Endodermal cell (in vitro differentiated cells): ENCODE results near the gene C14orf180. TPM values are rescaled to one million over a fixed set of nuclear protein-coding genes. Genes with fewer than 3 reads are reported as not detected.
A peak's percentile ranks its signal among the peaks of the same experiment; 100 is the strongest.

Experiments used
- DNase-seq: peaks from one replicate; pipeline ENCODE4 v3.0.0-alpha.2; 2017
- H3K27ac ChIP-seq: 2 replicates; pipeline ENCODE4 v1.5.1; 2013; ENCODE audit warnings: mild to moderate bottlenecking, low read depth, low read length, moderate library complexity
- H3K27me3 ChIP-seq: 2 replicates; pipeline ENCODE4 v1.6.1; 2013; ENCODE audit warnings: mild to moderate bottlenecking, low read length, moderate library complexity; ENCODE audit not compliant: insufficient read depth, control insufficient read depth, poor library complexity, severe bottlenecking
- H3K36me3 ChIP-seq: 2 replicates; pipeline ENCODE4 v1.7.0; 2013; ENCODE audit warnings: mild to moderate bottlenecking, low read length, moderate library complexity; ENCODE audit not compliant: control insufficient read depth, insufficient read depth
- H3K4me1 ChIP-seq: one replicate; pipeline ENCODE4 v1.7.0; 2013; ENCODE audit warnings: low read length; ENCODE audit not compliant: control insufficient read depth, insufficient read depth
- H3K4me3 ChIP-seq: 2 replicates; pipeline ENCODE4 v1.5.1; 2013; ENCODE audit warnings: mild to moderate bottlenecking, low read length, moderate library complexity
- H3K9ac ChIP-seq: 2 replicates; pipeline ENCODE4 v1.6.1; 2013; ENCODE audit warnings: mild to moderate bottlenecking, low read length, moderate library complexity; ENCODE audit not compliant: poor library complexity, severe bottlenecking; ENCODE audit errors: extremely low read depth
- H3K9me3 ChIP-seq: 2 replicates; pipeline ENCODE4 v1.6.1; 2013; ENCODE audit warnings: mild to moderate bottlenecking, low read length, moderate library complexity; ENCODE audit not compliant: control insufficient read depth
- H3K27ac Mint-ChIP-seq: 2 replicates; pipeline ENCODE4 v1.8.0; 2020; ENCODE audit warnings: mixed read lengths
- H3K27me3 Mint-ChIP-seq: 2 replicates; pipeline ENCODE4 v1.8.0; 2021; ENCODE audit warnings: mild to moderate bottlenecking, mixed read lengths; ENCODE audit not compliant: insufficient read depth
- H3K36me3 Mint-ChIP-seq: 2 replicates; pipeline ENCODE4 v1.8.0; 2020; ENCODE audit warnings: low read depth, mixed read lengths
- H3K4me1 Mint-ChIP-seq: 2 replicates; pipeline ENCODE4 v1.8.0; 2020; ENCODE audit warnings: mixed read lengths
- H3K4me3 Mint-ChIP-seq: 2 replicates; pipeline ENCODE4 v1.8.0; 2020; ENCODE audit warnings: mild to moderate bottlenecking, moderate library complexity, mixed read lengths
- H3K9me3 Mint-ChIP-seq: 2 replicates; pipeline ENCODE4 v1.8.0; 2020; ENCODE audit warnings: mild to moderate bottlenecking, mixed read lengths
- CTCF ChIP-seq: fragments of 200-600 bp; sonication (generic); conservative IDR thresholded peaks from 2 replicates; pipeline ENCODE4 v1.5.0; 2021; ENCODE audit warnings: antibody characterized with exemption, mild to moderate bottlenecking
- WGBS, 2 experiments: methylation state at CpG; one replicate each; pipeline versions ENCODE4 v1.1.5 to v1.1.7; 2013; ENCODE audit warnings: missing lambda C conversion rate in 2 of 2, mixed read lengths in 1 of 2; ENCODE audit not compliant: insufficient coverage in 1 of 2, insufficient read length in 1 of 2; 5-methylcytosine and 5-hydroxymethylcytosine counted together
- total RNA-seq, 2 donors: library from RNA; stranded (reverse); fragmentation: NEBNext Ultra II Directional in 1 of 2; extraction: Animal tissue kit (Norgen Biotek cat#: 25700) in 1 of 2; gene quantifications; 2 replicates in 1 of 2; 3 replicates in 1 of 2; pipeline ENCODE4 v1.2.1, GENCODE V29; 2021

C14orf180 gene
- total RNA-seq, 2 donors from 2014 or later, result not detected

- H3K27ac Mint-ChIP-seq, result no peak overlapping the region
- 88 to 91% methylated on average over 10 to 16 of the region's 16 CpGs for WGBS, 2 experiments
- H3K9me3 Mint-ChIP-seq, result no peaks in the 10 kb centered on the region
- Histone ChIP-seq H3K27me3 (no peaks in the 10 kb centered on the region), H3K27ac (peak overlapping the region; percentile 2), H3K9ac (no peak overlapping the region), H3K9me3 (no peaks in the 10 kb centered on the region), H3K36me3 (no peaks in the 10 kb centered on the region), H3K4me3 (no peak overlapping the region), H3K4me1 (no peaks in the 10 kb centered on the region)
- H3K4me1 Mint-ChIP-seq, result peaks cover 6% of the 10 kb centered on the region
- H3K4me3 Mint-ChIP-seq, result no peak overlapping the region
- peak; percentile 64 for DNase-seq
- H3K36me3 Mint-ChIP-seq, result no peaks in the 10 kb centered on the region
- no peak for TF ChIP-seq CTCF
- H3K27me3 Mint-ChIP-seq, result no peaks in the 10 kb centered on the region
These were observed 3.2 kb upstream of the C14orf180 start for GRCh38 chr14:104576232-104576969.

- no peaks in the 10 kb centered on the region for H3K27me3 ChIP-seq
- WGBS, 2 experiments, result 83 to 87% methylated on average over 2 to 9 of the region's 9 CpGs
- Mint-ChIP-seq H3K4me1 (peaks cover 6% of the 10 kb centered on the region), H3K27ac (no peak overlapping the region), H3K27me3 (no peaks in the 10 kb centered on the region), H3K9me3 (no peaks in the 10 kb centered on the region), H3K36me3 (no peaks in the 10 kb centered on the region), H3K4me3 (no peak overlapping the region)
- no peak for TF ChIP-seq CTCF
- H3K4me1 ChIP-seq, result no peaks in the 10 kb centered on the region
- DNase-seq, result no peak
- H3K9ac ChIP-seq, result no peak overlapping the region
- no peak overlapping the region for H3K4me3 ChIP-seq
- no peaks in the 10 kb centered on the region for H3K9me3 ChIP-seq
- H3K36me3 ChIP-seq, result no peaks in the 10 kb centered on the region
- H3K27ac ChIP-seq, result peak overlapping the region; percentile 2
These were observed 2.6 kb upstream of the C14orf180 start for GRCh38 chr14:104576970-104577332.

GRCh38 chr14:104577426-104577825 is 2.1 kb upstream of the C14orf180 start:
- Mint-ChIP-seq H3K4me1 (peaks cover 6% of the 10 kb centered on the region), H3K27ac (no peak overlapping the region), H3K9me3 (no peaks in the 10 kb centered on the region), H3K27me3 (no peaks in the 10 kb centered on the region), H3K36me3 (no peaks in the 10 kb centered on the region), H3K4me3 (no peak overlapping the region)
- TF ChIP-seq CTCF, result no peak
- Histone ChIP-seq H3K36me3 (no peaks in the 10 kb centered on the region), H3K9ac (no peak overlapping the region), H3K4me3 (no peak overlapping the region), H3K27me3 (no peaks in the 10 kb centered on the region), H3K4me1 (no peaks in the 10 kb centered on the region), H3K9me3 (no peaks in the 10 kb centered on the region), H3K27ac (no peak overlapping the region)
- 93 to 95% methylated on average over 12 of the region's 12 CpGs for WGBS, 2 experiments
- DNase-seq, result no peak
